Trophoblast cell (in vitro differentiated cells and primary cell): ENCODE results near the gene EML2.

Experiments
- DNase-seq, 2 donors: peaks; one replicate each; pipeline ENCODE4 v3.0.0-alpha.2; 2016
- H2AFZ ChIP-seq: 2 replicates; pipeline ENCODE4 v1.6.1; 2013; ENCODE audit warnings: low read length, moderate library complexity, mild to moderate bottlenecking; ENCODE audit not compliant: insufficient read depth, poor library complexity
- H2AK5ac ChIP-seq: 2 replicates; pipeline ENCODE4 v1.6.1; 2013; ENCODE audit warnings: mild to moderate bottlenecking, low read length
- H2BK120ac ChIP-seq: 2 replicates; pipeline ENCODE4 v1.6.1; 2013; ENCODE audit warnings: low read length, mild to moderate bottlenecking, moderate library complexity; ENCODE audit not compliant: insufficient read depth, poor library complexity
- H2BK12ac ChIP-seq: 2 replicates; pipeline ENCODE4 v1.6.1; 2013; ENCODE audit warnings: mild to moderate bottlenecking, low read length, moderate library complexity
- H2BK5ac ChIP-seq: 2 replicates; pipeline ENCODE4 v1.6.1; 2013; ENCODE audit warnings: low read length, low read depth, moderate library complexity, mild to moderate bottlenecking; ENCODE audit not compliant: poor library complexity
- H3K14ac ChIP-seq: 2 replicates; pipeline ENCODE4 v1.6.1; 2013; ENCODE audit warnings: mild to moderate bottlenecking, low read length
- H3K18ac ChIP-seq: 2 replicates; pipeline ENCODE4 v1.6.1; 2013; ENCODE audit warnings: mild to moderate bottlenecking, low read length
- H3K23ac ChIP-seq: 2 replicates; pipeline ENCODE4 v1.6.1; 2013; ENCODE audit warnings: low read length
- H3K27ac ChIP-seq: 2 replicates; pipeline ENCODE4 v1.5.1; 2013; ENCODE audit warnings: low read depth, mild to moderate bottlenecking, inconsistent platforms, low read length, moderate library complexity
- H3K27me3 ChIP-seq: 2 replicates; pipeline ENCODE4 v1.6.1; 2013; ENCODE audit warnings: inconsistent platforms, mild to moderate bottlenecking, low read length, moderate library complexity; ENCODE audit not compliant: insufficient read depth
- H3K36me3 ChIP-seq, 2 experiments: 1 replicate in 1 of 2; 2 replicates in 1 of 2; pipeline ENCODE4 v1.6.1; 2013; ENCODE audit warnings: low read length in 2 of 2, mild to moderate bottlenecking in 2 of 2, moderate library complexity in 1 of 2; ENCODE audit not compliant: insufficient read depth in 2 of 2, control insufficient read depth in 1 of 2
- H3K4ac ChIP-seq: 2 replicates; pipeline ENCODE4 v1.6.1; 2013; ENCODE audit warnings: low read depth, mild to moderate bottlenecking, low read length, moderate library complexity
- H3K4me1 ChIP-seq, 2 experiments: 1 replicate in 1 of 2; 2 replicates in 1 of 2; pipeline ENCODE4 v1.6.1; 2013; ENCODE audit warnings: low read length in 2 of 2, mild to moderate bottlenecking in 2 of 2, moderate library complexity in 1 of 2; ENCODE audit not compliant: insufficient read depth in 2 of 2, control insufficient read depth in 1 of 2
- H3K4me2 ChIP-seq: 2 replicates; pipeline ENCODE4 v1.6.1; 2013; ENCODE audit warnings: inconsistent platforms, mild to moderate bottlenecking, low read length, moderate library complexity
- H3K4me3 ChIP-seq: 2 replicates; pipeline ENCODE4 v1.5.1; 2013; ENCODE audit warnings: mild to moderate bottlenecking, low read depth, low read length, inconsistent platforms
- H3K79me1 ChIP-seq: one replicate; pipeline ENCODE4 v1.6.1; 2013; ENCODE audit warnings: low read length
- H3K79me2 ChIP-seq: 2 replicates; pipeline ENCODE4 v1.6.1; 2013; ENCODE audit warnings: low read length, mild to moderate bottlenecking; ENCODE audit not compliant: control insufficient read depth, insufficient read depth, poor library complexity
- H3K9ac ChIP-seq: 2 replicates; pipeline ENCODE4 v1.6.1; 2013; ENCODE audit warnings: mild to moderate bottlenecking, low read length
- H3K9me3 ChIP-seq: 2 replicates; pipeline ENCODE4 v1.6.1; 2013; ENCODE audit warnings: low read depth, mild to moderate bottlenecking, control low read depth, inconsistent platforms, low read length; ENCODE audit not compliant: insufficient read depth
- H4K12ac ChIP-seq: 2 replicates; pipeline ENCODE4 v1.6.1; 2013; ENCODE audit warnings: low read depth, mild to moderate bottlenecking, low read length, moderate library complexity
- H4K8ac ChIP-seq: 2 replicates; pipeline ENCODE4 v1.6.1; 2013; ENCODE audit warnings: low read depth, mild to moderate bottlenecking, low read length, moderate library complexity
- H4K91ac ChIP-seq: one replicate; pipeline ENCODE4 v1.6.1; 2013; ENCODE audit warnings: low read depth, mild to moderate bottlenecking, low read length, moderate library complexity
- WGBS: extraction: QIAGEN DNeasy Blood & Tissue Kit; methylation state at CpG from one replicate; pipeline ENCODE4 v1.1.7; 2013; ENCODE audit warnings: missing lambda C conversion rate; ENCODE audit not compliant: insufficient read length, insufficient coverage; ENCODE audit errors: extremely low coverage; 5-methylcytosine and 5-hydroxymethylcytosine counted together

The EML2 gene

GRCh38 chr19:45587873-45588272 is 51.3 kb downstream of the EML2 start:
- Histone ChIP-seq H3K9me3 (peaks cover 9% of the 10 kb centered on the region), H2BK12ac (no peak overlapping the region), H3K18ac (no peak overlapping the region), H3K27ac (no peak overlapping the region), H3K23ac (no peak overlapping the region), H2BK120ac (no peak overlapping the region), H3K4ac (no peak overlapping the region), H3K79me1 (peaks cover 13% of the 10 kb centered on the region), H3K4me1 (peaks cover 3 to 6% of the 10 kb centered on the region in 2 experiments), H3K9ac (no peak overlapping the region), H4K91ac (no peak overlapping the region), H4K8ac (no peak overlapping the region), H3K4me2 (no peak overlapping the region), H4K12ac (no peak overlapping the region), H3K36me3 (no peaks in the 10 kb centered on the region), H2AK5ac (no peak overlapping the region), H3K27me3 (peaks cover 4% of the 10 kb centered on the region), H3K79me2 (peaks cover 4% of the 10 kb centered on the region), H3K4me3 (no peak overlapping the region), H2BK5ac (no peak overlapping the region), H2AFZ (no peak overlapping the region), H3K14ac (no peak overlapping the region)
- no CpG with 5 or more reads among the region's 4 CpGs for WGBS
- no peak for DNase-seq

GRCh38 chr19:45585158-45585577 is 54.0 kb downstream of the EML2 start:
- H3K18ac ChIP-seq = no peak overlapping the region
- H3K4ac ChIP-seq = no peak overlapping the region
- H3K9ac ChIP-seq = peak overlapping the region; percentile 39
- peak overlapping the region; percentile 71 for H4K91ac ChIP-seq
- DNase-seq = no peak
- no peaks in the 10 kb centered on the region for H3K9me3 ChIP-seq
- H2BK5ac ChIP-seq = no peak overlapping the region
- peak overlapping the region; percentile 84 for H4K8ac ChIP-seq
- H3K36me3 ChIP-seq = no peaks in the 10 kb centered on the region
- peak overlapping the region; percentile 57 for H2AK5ac ChIP-seq
- H3K4me2 ChIP-seq = peak overlapping the region; percentile 88
- peaks cover 13% of the 10 kb centered on the region for H3K79me1 ChIP-seq
- peak overlapping the region; percentile 20 for H2BK12ac ChIP-seq
- H3K27me3 ChIP-seq = no peaks in the 10 kb centered on the region
- H2AFZ ChIP-seq = peak overlapping the region; percentile 48
- no CpG with 5 or more reads among the region's 7 CpGs for WGBS
- H3K4me3 ChIP-seq = peak overlapping the region; percentile 60
- H2BK120ac ChIP-seq = peak overlapping the region; percentile 53
- H3K27ac ChIP-seq = no peak overlapping the region
- peaks cover 6 to 10% of the 10 kb centered on the region in 2 experiments for H3K4me1 ChIP-seq
- peaks cover 4% of the 10 kb centered on the region for H3K79me2 ChIP-seq
- peak overlapping the region; percentile 38 for H3K14ac ChIP-seq
- no peak overlapping the region for H3K23ac ChIP-seq
- peak overlapping the region; percentile 71 for H4K12ac ChIP-seq

- WGBS = no CpG with 5 or more reads among the region's 63 CpGs
- Histone ChIP-seq H4K91ac (peak within 1 kb of the TSS; percentile 93), H3K27ac (peak within 1 kb of the TSS; percentile 93), H3K4me1 (peaks cover 6 to 10% of the 10 kb centered on the region in 2 experiments), H4K8ac (peak within 1 kb of the TSS; percentile 84), H2BK5ac (peak within 1 kb of the TSS; percentile 88), H3K23ac (no peak within 1 kb of the TSS), H3K36me3 (no peaks in the 10 kb centered on the region), H3K79me1 (peaks cover 13% of the 10 kb centered on the region), H3K14ac (peak within 1 kb of the TSS; percentile 70), H3K4me3 (peak within 1 kb of the TSS; percentile 88), H3K79me2 (peaks cover 4% of the 10 kb centered on the region), H3K9me3 (no peaks in the 10 kb centered on the region), H3K4ac (peak within 1 kb of the TSS; percentile 10), H2BK12ac (peak within 1 kb of the TSS; percentile 52), H3K18ac (peak within 1 kb of the TSS; percentile 96), H2BK120ac (peak within 1 kb of the TSS; percentile 76), H3K4me2 (peak within 1 kb of the TSS; percentile 99), H2AK5ac (peak within 1 kb of the TSS; percentile 100), H2AFZ (peak within 1 kb of the TSS; percentile 77), H4K12ac (peak within 1 kb of the TSS; percentile 91), H3K27me3 (no peaks in the 10 kb centered on the region), H3K9ac (peak within 1 kb of the TSS; percentile 99)
- peak; percentile 100 for DNase-seq
Measured at GRCh38 chr19:45584332-45585157, 54.7 kb downstream of the EML2 start, which contains the start of gene OPA3. OPA3 (minus strand) TSS chr19:45584802; CDS start chr19:45584764, 38 bp downstream.

GRCh38 chr19:45581576-45581975 is 57.6 kb downstream of the EML2 start:
- Histone ChIP-seq H3K23ac (no peak overlapping the region), H3K79me1 (peaks cover 13% of the 10 kb centered on the region), H2BK5ac (no peak overlapping the region), H3K4me2 (no peak overlapping the region), H3K9me3 (peaks cover 2% of the 10 kb centered on the region), H3K4ac (no peak overlapping the region), H3K18ac (peak overlapping the region; percentile 15), H2BK12ac (no peak overlapping the region), H2AFZ (no peak overlapping the region), H3K27ac (no peak overlapping the region), H3K14ac (no peak overlapping the region), H3K4me1 (peaks cover 19 to 23% of the 10 kb centered on the region in 2 experiments), H4K8ac (no peak overlapping the region), H3K36me3 (no peaks in the 10 kb centered on the region), H2BK120ac (no peak overlapping the region), H3K79me2 (peaks cover 4% of the 10 kb centered on the region), H2AK5ac (no peak overlapping the region), H4K12ac (no peak overlapping the region), H3K4me3 (no peak overlapping the region), H4K91ac (peak overlapping the region; percentile 41), H3K27me3 (no peaks in the 10 kb centered on the region), H3K9ac (no peak overlapping the region)
- DNase-seq = peak; percentile 70 to 74
- WGBS = no CpG with 5 or more reads among the region's 7 CpGs
